Measurements from ENCODE around the gene RNF38.

GRCh38 chr9:36448017-36448416 lies 47.9 kb upstream of the RNF38 start:
- TF ChIP-seq CTCF (IDR thresholded peaks at IDR 0.05) (no peak), POLR2AphosphoS5 (IDR thresholded peaks at IDR 0.05; ENCODE audit: insufficient read depth in 1 of 2, low read depth in 1 of 2) (no peak)

All from vagina (tissue), 2 donors.